ENCODE results near the gene FANK1. TPM values are rescaled to one million over a fixed set of nuclear protein-coding genes. Genes with fewer than 3 reads are reported as not detected.
"Not testable (repeated sequence)": the region's sequence is repeated elsewhere in the genome, so short reads cannot be mapped to it uniquely, and the experiment has no call there.

Gene FANK1
- total RNA-seq, 1 donor from 2014 or later = 12.5 TPM

GRCh38 chr10:125916977-125917376 lies 20.6 kb downstream of the FANK1 start:
- H3K4me3 ChIP-seq = no peak overlapping the region
- H3K36me3 ChIP-seq = no peaks in the 10 kb centered on the region
- no peaks in the 10 kb centered on the region for H3K9me3 ChIP-seq (ENCODE audit: low read depth)
- H3K4me2 ChIP-seq = no peak overlapping the region
- no peak overlapping the region for H3K27ac ChIP-seq
- no peaks in the 10 kb centered on the region for H3K36me3 Mint-ChIP-seq
- H3K27ac Mint-ChIP-seq = no peak overlapping the region
- no peaks in the 10 kb centered on the region for H3K79me2 ChIP-seq (ENCODE audit: low read depth)
- no peaks in the 10 kb centered on the region for H3F3A ChIP-seq (ENCODE audit: low read depth)
- H4K20me1 ChIP-seq (ENCODE audit: low read depth) = no peaks in the 10 kb centered on the region
- no peak overlapping the region for H2AFZ ChIP-seq (replicated peaks)
- H3K4me1 Mint-ChIP-seq = no peaks in the 10 kb centered on the region
- H3K9me3 Mint-ChIP-seq = peaks cover 3% of the 10 kb centered on the region
- H3K27me3 ChIP-seq = no peaks in the 10 kb centered on the region
- no peaks in the 10 kb centered on the region for H3K4me1 ChIP-seq
- H3K4me3 Mint-ChIP-seq = no peak overlapping the region
- no peak for DNase-seq (ENCODE audit: low spot score)
- no peak overlapping the region for H3K9ac ChIP-seq
- TF ChIP-seq CTCF (IDR thresholded peaks at IDR 0.05) = no peak
- no peak for TF ChIP-seq EZH2phosphoT487 (IDR thresholded peaks at IDR 0.05)
- no peak for TF ChIP-seq EZH2 (IDR thresholded peaks at IDR 0.05)
- peaks cover 9% of the 10 kb centered on the region for H3K27me3 Mint-ChIP-seq (ENCODE audit: insufficient read depth, low read depth)

- not testable (repeated sequence) for H3K4me3 ChIP-seq; H3F3A ChIP-seq (ENCODE audit: low read depth); H3K27ac ChIP-seq; H3K36me3 Mint-ChIP-seq; H3K27me3 ChIP-seq; H3K4me1 Mint-ChIP-seq; H2AFZ ChIP-seq (replicated peaks); DNase-seq (ENCODE audit: low spot score); H3K9me3 ChIP-seq (ENCODE audit: low read depth); H3K4me2 ChIP-seq; H3K27me3 Mint-ChIP-seq (ENCODE audit: insufficient read depth, low read depth); H3K4me3 Mint-ChIP-seq; H4K20me1 ChIP-seq (ENCODE audit: low read depth); H3K79me2 ChIP-seq (ENCODE audit: low read depth); H3K4me1 ChIP-seq; H3K36me3 ChIP-seq; H3K9me3 Mint-ChIP-seq; H3K9ac ChIP-seq; H3K27ac Mint-ChIP-seq
Observed at GRCh38 chr10:125917704-125918361, 21.5 kb downstream of the FANK1 start.

- H2AFZ ChIP-seq (replicated peaks); H3K27ac Mint-ChIP-seq; H3K27me3 Mint-ChIP-seq (ENCODE audit: insufficient read depth, low read depth); H3K4me1 ChIP-seq; H3K27ac ChIP-seq; H3K9ac ChIP-seq; H3K4me2 ChIP-seq; H3K4me3 Mint-ChIP-seq; H3K36me3 ChIP-seq; H3K79me2 ChIP-seq (ENCODE audit: low read depth); H4K20me1 ChIP-seq (ENCODE audit: low read depth); H3K9me3 ChIP-seq (ENCODE audit: low read depth); H3K36me3 Mint-ChIP-seq; H3K9me3 Mint-ChIP-seq; H3K27me3 ChIP-seq; H3K4me1 Mint-ChIP-seq; DNase-seq (ENCODE audit: low spot score); H3K4me3 ChIP-seq; H3F3A ChIP-seq (ENCODE audit: low read depth): not testable (repeated sequence)
Observed at GRCh38 chr10:125921643-125922306, 25.4 kb downstream of the FANK1 start.

- H3K9ac ChIP-seq = no peak overlapping the region
- no peak overlapping the region for H3K4me3 Mint-ChIP-seq
- no peak overlapping the region for H3K27ac ChIP-seq
- no peaks in the 10 kb centered on the region for H3K4me1 ChIP-seq
- TF ChIP-seq EZH2 (IDR thresholded peaks at IDR 0.05) = no peak
- TF ChIP-seq EZH2phosphoT487 (IDR thresholded peaks at IDR 0.05) = no peak
- TF ChIP-seq CTCF (IDR thresholded peaks at IDR 0.05) = no peak
- H3K27ac Mint-ChIP-seq = no peak overlapping the region
- no peaks in the 10 kb centered on the region for H3K27me3 ChIP-seq
- no peaks in the 10 kb centered on the region for H4K20me1 ChIP-seq (ENCODE audit: low read depth)
- no peak overlapping the region for H3K4me3 ChIP-seq
- no peaks in the 10 kb centered on the region for H3K9me3 ChIP-seq (ENCODE audit: low read depth)
- H3K4me2 ChIP-seq = no peak overlapping the region
- no peak for DNase-seq (ENCODE audit: low spot score)
- H3K79me2 ChIP-seq (ENCODE audit: low read depth) = no peaks in the 10 kb centered on the region
- H3K27me3 Mint-ChIP-seq (ENCODE audit: insufficient read depth, low read depth) = peaks cover under 1% of the 10 kb centered on the region
- no peaks in the 10 kb centered on the region for H3K36me3 ChIP-seq
- peaks cover 2% of the 10 kb centered on the region for H3K9me3 Mint-ChIP-seq
- H2AFZ ChIP-seq (replicated peaks) = no peak overlapping the region
- H3F3A ChIP-seq (ENCODE audit: low read depth) = no peaks in the 10 kb centered on the region
- H3K4me1 Mint-ChIP-seq = no peaks in the 10 kb centered on the region
- H3K36me3 Mint-ChIP-seq = no peaks in the 10 kb centered on the region
Observed at GRCh38 chr10:125925262-125925834, 29.0 kb downstream of the FANK1 start.

All from neural progenitor cell (in vitro differentiated cells).